A673 (cell line): Measurements from ENCODE around the gene USH1G. TPM values are rescaled to one million over a fixed set of nuclear protein-coding genes. Genes with fewer than 3 reads are reported as not detected.

Experiments
- BruUV-seq: library from RNA; stranded (reverse); fragments of 400-500 nt; replicated peaks from 2 replicates; lab custom pipeline; 2021; lab: Mats Ljungman, UMichigan
- CTCF ChIA-PET: fragments of 300-600 bp; sonication (Branson Sonifier 250); formaldehyde crosslinking; loops from one replicate; lab custom pipeline; 2022; ENCODE audit warnings: antibody characterized with exemption; lab: Charles Lee
- POLR2A ChIA-PET: fragments of 300-600 bp; sonication (Branson Sonifier 250); formaldehyde crosslinking; loops from one replicate; lab custom pipeline; 2022; ENCODE audit warnings: antibody characterized with exemption; ENCODE audit not compliant: low non-redundant PET; lab: Charles Lee
- DNase-seq: peaks from one replicate; pipeline ENCODE4 v3.0.0-alpha.2; 2015; ENCODE audit warnings: low spot score
- H3K27ac ChIP-seq: fragments of 200-600 bp; sonication (generic); 2 replicates; pipeline ENCODE4 v1.5.1; 2016; ENCODE audit warnings: mixed run types, low read depth, mild to moderate bottlenecking, mixed read lengths, antibody characterized with exemption, low read length; ENCODE audit not compliant: poor library complexity, severe bottlenecking
- H3K27me3 ChIP-seq: fragments of 200-600 bp; sonication (generic); replicated peaks from 2 replicates; pipeline ENCODE4 v1.6.1; 2017; ENCODE audit warnings: mixed run types, low read depth, mild to moderate bottlenecking, mixed read lengths, antibody characterized with exemption, low read length; ENCODE audit not compliant: insufficient read depth, poor library complexity
- H3K36me3 ChIP-seq: fragments of 200-600 bp; sonication (generic); 2 replicates; pipeline ENCODE4 v1.6.1; 2016; ENCODE audit warnings: mixed run types, mild to moderate bottlenecking, mixed read lengths, antibody characterized with exemption, low read length; ENCODE audit not compliant: insufficient read depth, poor library complexity, severe bottlenecking
- H3K4me1 ChIP-seq: fragments of 200-600 bp; sonication (generic); 2 replicates; pipeline ENCODE4 v1.6.1; 2017; ENCODE audit warnings: mixed run types, mild to moderate bottlenecking, mixed read lengths, antibody characterized with exemption, low read length; ENCODE audit not compliant: insufficient read depth, poor library complexity, severe bottlenecking
- H3K4me3 ChIP-seq: fragments of 200-600 bp; sonication (generic); 2 replicates; pipeline ENCODE4 v1.5.1; 2016; ENCODE audit warnings: low read depth, mixed run types, mild to moderate bottlenecking, mixed read lengths, low read length; ENCODE audit not compliant: poor library complexity, severe bottlenecking
- H3K9me3 ChIP-seq: fragments of 200-600 bp; sonication (generic); 2 replicates; pipeline ENCODE4 v1.6.1; 2016; ENCODE audit warnings: mixed run types, low read depth, mild to moderate bottlenecking, mixed read lengths, antibody characterized with exemption, low read length; ENCODE audit not compliant: poor library complexity, severe bottlenecking
- EZH2 ChIP-seq: fragments of 200-600 bp; sonication (generic); IDR thresholded peaks from 2 replicates; pipeline ENCODE4 v1.6.1; 2017; ENCODE audit warnings: borderline replicate concordance, low read depth, mild to moderate bottlenecking, mixed read lengths, antibody characterized with exemption, low read length; ENCODE audit not compliant: poor library complexity, severe bottlenecking
- intact Hi-C: fragments of 100-400 bp; cut with micrococcal nuclease; formaldehyde crosslinking; loops from one replicate; pipeline ENCODE4 v1.10.0; 2022; ENCODE audit not compliant: unreplicated experiment
- total RNA-seq: library from RNA; stranded (reverse); gene quantifications from 2 replicates; pipeline ENCODE4 v1.2.3, GENCODE V29; 2021
- TF ChIP-seq, protein P1 (sequence below): fragments of 300-800, 200-600 bp; sonication (generic); conservative IDR thresholded peaks from 2 replicates; pipeline ENCODE4 v1.5.1; 2017; ENCODE audit warnings: low read depth, mild to moderate bottlenecking, antibody characterized with exemption, low read length, moderate library complexity, mixed read lengths

USH1G gene
- total RNA-seq, 1 experiment from 2014 or later: not detected

DNA sequence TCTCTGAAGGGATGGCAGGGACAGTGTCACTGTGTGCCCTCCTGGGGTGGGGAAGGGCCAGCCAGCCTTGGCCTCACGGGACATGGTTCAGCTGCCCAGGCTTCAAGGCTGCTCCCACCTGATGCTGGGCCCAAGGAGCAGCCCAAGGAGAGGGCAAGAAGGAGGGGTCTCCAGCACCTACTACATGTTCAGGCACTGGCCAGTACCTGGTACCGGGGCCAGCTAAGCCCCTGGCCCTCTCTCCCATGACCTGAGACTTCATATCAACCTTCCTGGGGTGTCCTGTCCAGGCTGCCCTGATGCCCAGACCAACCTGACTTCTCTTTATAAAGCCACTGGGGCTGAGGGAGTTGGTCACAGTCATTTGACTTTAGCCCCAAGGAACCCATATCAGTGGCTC, 1.3 kb downstream of the USH1G start:
- CTCF ChIA-PET: no interaction called here
- H3K36me3 ChIP-seq: no peaks in the 10 kb centered on the region
- no peak overlapping the region for H3K27ac ChIP-seq
- no peak for TF ChIP-seq EZH2
- TF ChIP-seq, protein P1, sequence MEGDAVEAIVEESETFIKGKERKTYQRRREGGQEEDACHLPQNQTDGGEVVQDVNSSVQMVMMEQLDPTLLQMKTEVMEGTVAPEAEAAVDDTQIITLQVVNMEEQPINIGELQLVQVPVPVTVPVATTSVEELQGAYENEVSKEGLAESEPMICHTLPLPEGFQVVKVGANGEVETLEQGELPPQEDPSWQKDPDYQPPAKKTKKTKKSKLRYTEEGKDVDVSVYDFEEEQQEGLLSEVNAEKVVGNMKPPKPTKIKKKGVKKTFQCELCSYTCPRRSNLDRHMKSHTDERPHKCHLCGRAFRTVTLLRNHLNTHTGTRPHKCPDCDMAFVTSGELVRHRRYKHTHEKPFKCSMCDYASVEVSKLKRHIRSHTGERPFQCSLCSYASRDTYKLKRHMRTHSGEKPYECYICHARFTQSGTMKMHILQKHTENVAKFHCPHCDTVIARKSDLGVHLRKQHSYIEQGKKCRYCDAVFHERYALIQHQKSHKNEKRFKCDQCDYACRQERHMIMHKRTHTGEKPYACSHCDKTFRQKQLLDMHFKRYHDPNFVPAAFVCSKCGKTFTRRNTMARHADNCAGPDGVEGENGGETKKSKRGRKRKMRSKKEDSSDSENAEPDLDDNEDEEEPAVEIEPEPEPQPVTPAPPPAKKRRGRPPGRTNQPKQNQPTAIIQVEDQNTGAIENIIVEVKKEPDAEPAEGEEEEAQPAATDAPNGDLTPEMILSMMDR: no peak
- H3K27me3 ChIP-seq: peaks cover 47% of the 10 kb centered on the region
- DNase-seq: no peak
- H3K9me3 ChIP-seq: no peaks in the 10 kb centered on the region
- no peak overlapping the region for H3K4me3 ChIP-seq
- POLR2A ChIA-PET: no interaction called here
- H3K4me1 ChIP-seq: peaks cover 14% of the 10 kb centered on the region
- intact Hi-C loops: no loop called here
- BruUV-seq: no TSS peak

DNA sequence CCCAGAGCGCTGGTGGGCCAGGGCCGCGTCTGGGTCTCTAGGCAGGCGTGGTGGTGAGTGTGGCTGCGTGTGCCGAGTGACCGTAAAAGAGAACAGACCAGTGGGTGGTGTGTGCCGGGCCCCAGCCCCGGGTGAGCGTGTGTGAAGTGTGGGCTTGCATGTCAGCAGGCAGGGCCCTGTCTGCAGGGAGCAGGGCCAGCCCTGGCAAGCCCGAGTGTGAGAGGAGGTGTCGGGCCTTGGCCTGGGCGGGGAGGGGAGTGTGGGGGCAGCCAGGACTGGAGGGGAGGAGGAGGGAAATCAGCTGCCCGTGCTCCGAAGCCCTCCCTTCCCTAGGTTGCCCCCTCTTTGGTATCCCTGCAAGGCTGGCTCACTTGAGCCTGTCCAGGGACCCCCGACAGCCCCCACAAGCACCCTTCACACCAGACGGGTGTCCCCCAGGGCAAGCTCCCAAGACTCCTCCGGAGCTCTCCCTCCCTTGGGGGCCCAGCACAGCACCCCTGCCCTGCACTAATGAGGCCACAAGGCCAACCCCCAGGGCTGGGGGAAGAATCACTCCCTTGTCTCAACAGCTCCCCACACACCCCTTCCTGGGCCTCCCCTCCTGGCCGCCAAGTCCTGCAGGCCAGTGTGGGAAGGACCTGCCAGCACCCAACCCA, 1.9 kb downstream of the USH1G start:
- intact Hi-C loops: no loop called here
- H3K9me3 ChIP-seq: no peaks in the 10 kb centered on the region
- no peak overlapping the region for H3K27ac ChIP-seq
- no TSS peak for BruUV-seq
- peaks cover 41% of the 10 kb centered on the region for H3K27me3 ChIP-seq
- H3K4me3 ChIP-seq: no peak overlapping the region
- TF ChIP-seq, protein P1: no peak
- no peak for TF ChIP-seq EZH2
- H3K4me1 ChIP-seq: peaks cover 14% of the 10 kb centered on the region
- ChIA-PET POLR2A (no interaction called here), CTCF (no interaction called here)
- H3K36me3 ChIP-seq: no peaks in the 10 kb centered on the region
- no peak for DNase-seq

DNA sequence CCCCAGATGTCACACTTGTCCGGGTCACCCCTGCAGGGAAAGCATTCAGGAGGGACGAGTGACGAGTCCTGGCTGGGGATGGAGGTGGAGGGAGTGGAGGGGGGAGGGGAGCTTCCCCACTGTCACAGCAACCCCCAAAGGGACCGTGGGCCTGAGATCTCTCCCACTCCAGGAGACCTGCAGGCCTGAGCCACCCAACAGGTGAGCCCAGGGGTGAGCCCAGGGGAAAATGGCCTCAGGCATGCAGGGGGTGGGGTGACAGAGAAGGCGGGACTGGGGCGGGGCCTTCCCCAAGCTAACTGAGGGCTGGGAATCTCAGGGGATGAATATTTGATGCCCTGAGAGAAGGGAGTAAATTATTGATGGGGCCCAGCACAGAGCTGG, 2.4 kb downstream of the USH1G start:
- DNase-seq: no peak
- POLR2A ChIA-PET: no interaction called here
- no peak overlapping the region for H3K27ac ChIP-seq
- H3K4me1 ChIP-seq: peaks cover 14% of the 10 kb centered on the region
- intact Hi-C loops: no loop called here
- H3K27me3 ChIP-seq: peaks cover 36% of the 10 kb centered on the region
- H3K36me3 ChIP-seq: no peaks in the 10 kb centered on the region
- H3K4me3 ChIP-seq: no peak overlapping the region
- no peaks in the 10 kb centered on the region for H3K9me3 ChIP-seq
- TF ChIP-seq EZH2: no peak
- TF ChIP-seq, protein P1: no peak
- CTCF ChIA-PET: no interaction called here
- no TSS peak for BruUV-seq
